Stomach (tissue), 4 donors: Measurements from ENCODE around the gene ASCC3.

Source experiments
- EP300 ChIP-seq: sonication (generic); formaldehyde crosslinking; IDR thresholded peaks from one replicate; pipeline ENCODE4 v1.6.1; 2017; ENCODE audit warnings: antibody characterized with exemption
- POLR2A ChIP-seq, 4 donors: fragments of 450-650 bp; IDR thresholded peaks; one replicate each; pipeline ENCODE4 v1.6.1; 2016; ENCODE audit warnings: antibody characterized with exemption in 4 of 4, control low read depth in 2 of 4, mild to moderate bottlenecking in 1 of 4, moderate library complexity in 1 of 4
- POLR2AphosphoS5 ChIP-seq, 3 donors: sonication (generic); formaldehyde crosslinking; IDR thresholded peaks; one replicate each; pipeline ENCODE4 v1.6.1; 2016; ENCODE audit warnings: antibody characterized with exemption in 3 of 3
- TF ChIP-seq, protein P1 (sequence below), 7 experiments: fragments of 450-650 bp in 4 of 7; fragments of 200-600 bp in 3 of 7; sonication (generic) in 3 of 7; IDR thresholded peaks; one replicate each; pipeline ENCODE4 v1.5.1; 2016 to 2019; ENCODE audit warnings: antibody characterized with exemption in 7 of 7, control low read depth in 2 of 7, mild to moderate bottlenecking in 1 of 7

DNA sequence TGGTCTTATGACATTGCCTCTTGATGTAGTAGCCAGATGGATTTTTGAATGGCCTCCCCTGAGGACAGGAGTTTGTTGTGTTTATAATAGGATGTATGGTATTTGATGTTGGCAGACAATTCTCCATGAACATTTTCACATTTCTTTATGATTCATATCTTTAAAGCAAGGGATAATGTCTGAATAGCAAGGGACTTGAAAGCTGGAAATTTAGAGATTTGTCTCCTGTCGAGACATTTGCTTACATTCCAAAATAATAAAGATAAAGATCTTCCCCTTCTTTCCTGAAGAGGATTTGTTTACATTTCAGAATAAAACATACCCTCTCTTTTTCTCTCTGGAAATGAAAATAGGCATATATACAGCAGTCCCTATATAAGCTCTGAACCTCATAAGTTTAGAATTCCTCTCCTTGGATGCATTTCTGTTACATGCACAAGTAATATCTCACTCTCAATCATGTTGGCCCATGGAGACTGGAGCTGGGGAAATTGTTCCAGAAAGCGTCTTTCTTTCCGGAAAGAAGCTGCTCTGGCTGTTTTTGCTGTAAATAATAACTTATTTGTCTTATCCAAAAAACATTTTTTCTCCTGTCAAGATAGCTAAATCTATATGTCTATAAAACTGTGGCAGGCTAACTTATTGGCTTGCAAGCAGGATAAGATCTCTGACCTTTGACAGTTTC, 42.5 kb upstream of the ASCC3 start:
- TF ChIP-seq, protein P1, sequence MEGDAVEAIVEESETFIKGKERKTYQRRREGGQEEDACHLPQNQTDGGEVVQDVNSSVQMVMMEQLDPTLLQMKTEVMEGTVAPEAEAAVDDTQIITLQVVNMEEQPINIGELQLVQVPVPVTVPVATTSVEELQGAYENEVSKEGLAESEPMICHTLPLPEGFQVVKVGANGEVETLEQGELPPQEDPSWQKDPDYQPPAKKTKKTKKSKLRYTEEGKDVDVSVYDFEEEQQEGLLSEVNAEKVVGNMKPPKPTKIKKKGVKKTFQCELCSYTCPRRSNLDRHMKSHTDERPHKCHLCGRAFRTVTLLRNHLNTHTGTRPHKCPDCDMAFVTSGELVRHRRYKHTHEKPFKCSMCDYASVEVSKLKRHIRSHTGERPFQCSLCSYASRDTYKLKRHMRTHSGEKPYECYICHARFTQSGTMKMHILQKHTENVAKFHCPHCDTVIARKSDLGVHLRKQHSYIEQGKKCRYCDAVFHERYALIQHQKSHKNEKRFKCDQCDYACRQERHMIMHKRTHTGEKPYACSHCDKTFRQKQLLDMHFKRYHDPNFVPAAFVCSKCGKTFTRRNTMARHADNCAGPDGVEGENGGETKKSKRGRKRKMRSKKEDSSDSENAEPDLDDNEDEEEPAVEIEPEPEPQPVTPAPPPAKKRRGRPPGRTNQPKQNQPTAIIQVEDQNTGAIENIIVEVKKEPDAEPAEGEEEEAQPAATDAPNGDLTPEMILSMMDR (IDR thresholded peaks at IDR 0.05), result no peak
- TF ChIP-seq POLR2AphosphoS5 (IDR thresholded peaks at IDR 0.05), result no peak
- TF ChIP-seq POLR2A (IDR thresholded peaks at IDR 0.05), result no peak
- TF ChIP-seq EP300, result no peak
